ENCODE measurements around the gene ARHGEF18. TPM values are rescaled to one million over a fixed set of nuclear protein-coding genes. Genes with fewer than 3 reads are reported as not detected.
A peak's percentile ranks its signal among the peaks of the same experiment; 100 is the strongest.

ARHGEF18 gene
- total and polyA plus RNA-seq, 2 of the 13 experiments (the other 11 are each of a cell fraction or from before 2014, with no cell fraction given), result 4.2 to 17.5 TPM

DNA sequence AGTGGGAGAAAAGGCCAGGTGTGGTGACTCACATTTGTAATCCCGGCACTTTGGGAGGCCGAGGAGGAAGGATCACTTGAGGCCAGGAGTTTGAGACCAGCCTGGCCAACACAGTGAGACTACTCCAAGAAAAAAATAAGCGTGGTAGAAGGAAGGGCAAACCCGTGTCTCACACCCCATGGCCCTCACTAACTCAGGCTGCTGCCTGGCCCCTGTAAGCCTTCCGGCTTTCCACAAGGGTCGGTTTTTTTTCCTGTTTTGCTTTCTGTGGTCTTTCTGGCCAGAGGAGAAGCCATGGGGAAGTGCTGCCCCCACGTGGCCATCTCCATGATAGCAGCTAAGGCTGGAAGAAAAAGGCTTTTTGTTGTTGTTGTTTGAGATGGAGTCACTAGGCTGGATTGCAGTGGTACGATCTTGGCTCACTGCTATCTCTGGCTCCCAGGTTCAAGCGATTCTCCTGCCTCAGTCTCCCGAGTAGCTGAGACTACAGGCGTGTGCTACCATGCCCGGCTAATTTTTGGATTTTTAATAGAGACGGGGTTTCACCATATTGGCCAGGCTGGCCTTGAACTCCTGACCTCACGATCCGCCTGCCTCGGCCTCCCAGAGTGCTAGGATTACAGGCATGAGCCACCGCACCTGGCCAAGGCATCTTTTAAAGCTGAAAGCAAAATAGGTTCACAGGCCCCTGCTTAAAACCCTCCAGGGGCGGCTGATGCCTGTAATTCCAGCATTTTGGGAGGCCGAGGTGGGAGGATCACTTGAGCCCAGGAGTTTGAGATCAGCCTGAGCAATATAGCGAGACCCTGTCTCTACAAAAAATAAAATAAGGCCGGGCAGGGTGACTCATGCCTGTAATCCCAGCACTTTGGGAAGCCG lies 7.5 kb upstream of the ARHGEF18 start (continued):
- TF ChIP-seq, protein P1, sequence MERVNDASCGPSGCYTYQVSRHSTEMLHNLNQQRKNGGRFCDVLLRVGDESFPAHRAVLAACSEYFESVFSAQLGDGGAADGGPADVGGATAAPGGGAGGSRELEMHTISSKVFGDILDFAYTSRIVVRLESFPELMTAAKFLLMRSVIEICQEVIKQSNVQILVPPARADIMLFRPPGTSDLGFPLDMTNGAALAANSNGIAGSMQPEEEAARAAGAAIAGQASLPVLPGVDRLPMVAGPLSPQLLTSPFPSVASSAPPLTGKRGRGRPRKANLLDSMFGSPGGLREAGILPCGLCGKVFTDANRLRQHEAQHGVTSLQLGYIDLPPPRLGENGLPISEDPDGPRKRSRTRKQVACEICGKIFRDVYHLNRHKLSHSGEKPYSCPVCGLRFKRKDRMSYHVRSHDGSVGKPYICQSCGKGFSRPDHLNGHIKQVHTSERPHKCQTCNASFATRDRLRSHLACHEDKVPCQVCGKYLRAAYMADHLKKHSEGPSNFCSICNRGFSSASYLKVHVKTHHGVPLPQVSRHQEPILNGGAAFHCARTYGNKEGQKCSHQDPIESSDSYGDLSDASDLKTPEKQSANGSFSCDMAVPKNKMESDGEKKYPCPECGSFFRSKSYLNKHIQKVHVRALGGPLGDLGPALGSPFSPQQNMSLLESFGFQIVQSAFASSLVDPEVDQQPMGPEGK (CRISPR knock-in tag; IDR thresholded peaks at IDR 0.05), result 0 out of 2 replicates have a peak, but pooled peaks have one; percentile 6
- TF ChIP-seq, protein P2, sequence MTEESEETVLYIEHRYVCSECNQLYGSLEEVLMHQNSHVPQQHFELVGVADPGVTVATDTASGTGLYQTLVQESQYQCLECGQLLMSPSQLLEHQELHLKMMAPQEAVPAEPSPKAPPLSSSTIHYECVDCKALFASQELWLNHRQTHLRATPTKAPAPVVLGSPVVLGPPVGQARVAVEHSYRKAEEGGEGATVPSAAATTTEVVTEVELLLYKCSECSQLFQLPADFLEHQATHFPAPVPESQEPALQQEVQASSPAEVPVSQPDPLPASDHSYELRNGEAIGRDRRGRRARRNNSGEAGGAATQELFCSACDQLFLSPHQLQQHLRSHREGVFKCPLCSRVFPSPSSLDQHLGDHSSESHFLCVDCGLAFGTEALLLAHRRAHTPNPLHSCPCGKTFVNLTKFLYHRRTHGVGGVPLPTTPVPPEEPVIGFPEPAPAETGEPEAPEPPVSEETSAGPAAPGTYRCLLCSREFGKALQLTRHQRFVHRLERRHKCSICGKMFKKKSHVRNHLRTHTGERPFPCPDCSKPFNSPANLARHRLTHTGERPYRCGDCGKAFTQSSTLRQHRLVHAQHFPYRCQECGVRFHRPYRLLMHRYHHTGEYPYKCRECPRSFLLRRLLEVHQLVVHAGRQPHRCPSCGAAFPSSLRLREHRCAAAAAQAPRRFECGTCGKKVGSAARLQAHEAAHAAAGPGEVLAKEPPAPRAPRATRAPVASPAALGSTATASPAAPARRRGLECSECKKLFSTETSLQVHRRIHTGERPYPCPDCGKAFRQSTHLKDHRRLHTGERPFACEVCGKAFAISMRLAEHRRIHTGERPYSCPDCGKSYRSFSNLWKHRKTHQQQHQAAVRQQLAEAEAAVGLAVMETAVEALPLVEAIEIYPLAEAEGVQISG (CRISPR knock-in tag; IDR thresholded peaks at IDR 0.05), result peak; percentile 43; the same call in 1 of the 2 replicates
- TF ChIP-seq MXI1 (IDR thresholded peaks at IDR 0.05; ENCODE audit: borderline replicate concordance, low read depth, low read length) (no peak), FOXO1 (CRISPR knock-in tag; IDR thresholded peaks at IDR 0.05) (0 out of 2 replicates have a peak, but pooled peaks have one; percentile 27), MTF2 (CRISPR knock-in tag; IDR thresholded peaks at IDR 0.05; ENCODE audit: borderline replicate concordance) (no peak), ZNF605 (CRISPR knock-in tag; IDR thresholded peaks at IDR 0.05) (0 out of 2 replicates have a peak, but pooled peaks have one; percentile 58), ZNF263 (CRISPR knock-in tag; IDR thresholded peaks at IDR 0.05) (0 out of 2 replicates have a peak, but pooled peaks have one; percentile 19), XRCC5 (optimal IDR thresholded peaks at IDR 0.05; ENCODE audit: low read length) (peak; percentile 61), ZNF331 (CRISPR knock-in tag; IDR thresholded peaks at IDR 0.05) (peak; percentile 40; the same call in 1 of the 2 replicates), ERF (CRISPR knock-in tag; IDR thresholded peaks at IDR 0.05) (0 out of 2 replicates have a peak, but pooled peaks have one; percentile 38), RAD21 (CRISPR knock-in tag; IDR thresholded peaks at IDR 0.05) (peak; percentile 91), ZFP90 (CRISPR knock-in tag; IDR thresholded peaks at IDR 0.05; ENCODE audit: borderline replicate concordance) (peak; percentile 47; the same call in 1 of the 2 replicates), BHLHE40 (IDR thresholded peaks at IDR 0.05; ENCODE audit: low read length) (peak; percentile 39; the same call in 1 of the 2 replicates), ATF7 (IDR thresholded peaks at IDR 0.05) (no peak), ATF7 (CRISPR knock-in tag; IDR thresholded peaks at IDR 0.05) (no peak), ISL2 (CRISPR knock-in tag; IDR thresholded peaks at IDR 0.05) (no peak), RXRA (CRISPR knock-in tag; IDR thresholded peaks at IDR 0.05) (peak; percentile 31; the same call in 1 of the 2 replicates), SATB2 (CRISPR knock-in tag; IDR thresholded peaks at IDR 0.05) (0 out of 2 replicates have a peak, but pooled peaks have one; percentile 40), THYN1 (CRISPR knock-in tag; IDR thresholded peaks at IDR 0.05; ENCODE audit: borderline replicate concordance, low read depth) (no peak), KMT2B (CRISPR knock-in tag; IDR thresholded peaks at IDR 0.05) (no peak)
- TF ChIP-seq, protein P3, sequence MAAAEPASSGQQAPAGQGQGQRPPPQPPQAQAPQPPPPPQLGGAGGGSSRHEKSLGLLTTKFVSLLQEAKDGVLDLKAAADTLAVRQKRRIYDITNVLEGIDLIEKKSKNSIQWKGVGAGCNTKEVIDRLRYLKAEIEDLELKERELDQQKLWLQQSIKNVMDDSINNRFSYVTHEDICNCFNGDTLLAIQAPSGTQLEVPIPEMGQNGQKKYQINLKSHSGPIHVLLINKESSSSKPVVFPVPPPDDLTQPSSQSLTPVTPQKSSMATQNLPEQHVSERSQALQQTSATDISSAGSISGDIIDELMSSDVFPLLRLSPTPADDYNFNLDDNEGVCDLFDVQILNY (CRISPR knock-in tag; conservative IDR thresholded peaks at IDR 0.05), result 0 out of 2 replicates have a peak, but pooled peaks have one; percentile 26
- TF ChIP-seq, protein P4, sequence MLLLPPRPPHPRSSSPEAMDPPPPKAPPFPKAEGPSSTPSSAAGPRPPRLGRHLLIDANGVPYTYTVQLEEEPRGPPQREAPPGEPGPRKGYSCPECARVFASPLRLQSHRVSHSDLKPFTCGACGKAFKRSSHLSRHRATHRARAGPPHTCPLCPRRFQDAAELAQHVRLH (CRISPR knock-in tag; IDR thresholded peaks at IDR 0.05; ENCODE audit: borderline replicate concordance, low read depth), result peak; percentile 69; the same call in 1 of the 2 replicates
- TF ChIP-seq, protein P5, sequence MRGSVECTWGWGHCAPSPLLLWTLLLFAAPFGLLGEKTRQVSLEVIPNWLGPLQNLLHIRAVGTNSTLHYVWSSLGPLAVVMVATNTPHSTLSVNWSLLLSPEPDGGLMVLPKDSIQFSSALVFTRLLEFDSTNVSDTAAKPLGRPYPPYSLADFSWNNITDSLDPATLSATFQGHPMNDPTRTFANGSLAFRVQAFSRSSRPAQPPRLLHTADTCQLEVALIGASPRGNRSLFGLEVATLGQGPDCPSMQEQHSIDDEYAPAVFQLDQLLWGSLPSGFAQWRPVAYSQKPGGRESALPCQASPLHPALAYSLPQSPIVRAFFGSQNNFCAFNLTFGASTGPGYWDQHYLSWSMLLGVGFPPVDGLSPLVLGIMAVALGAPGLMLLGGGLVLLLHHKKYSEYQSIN (CRISPR knock-in tag; IDR thresholded peaks at IDR 0.05; ENCODE audit: borderline replicate concordance), result no peak

Data from HepG2 (cell line).